HG02623 (cell line): ENCODE measurements around the gene DCAF8L2.
"Not testable (repeated sequence)": the region's sequence is repeated elsewhere in the genome, so short reads cannot be mapped to it uniquely, and the experiment has no call there.

Source experiments
- ATAC-seq: cut with Tn5 transposase; IDR thresholded peaks from one replicate; pipeline ENCODE4 v1.9.1; 2021; ENCODE audit warnings: moderate library complexity; ENCODE audit not compliant: unreplicated experiment

The DCAF8L2 gene

GRCh38 chrX:27590044-27590443 is at the start of gene DCAF8L2:
Gene DCAF8L2, plus strand, starts transcription at chrX:27590344. Its CDS starts 156,552 bp downstream, at chrX:27746896.
- ATAC-seq, result no peak

- not testable (repeated sequence) for ATAC-seq
These were observed 49.0 kb upstream of the DCAF8L2 start for GRCh38 chrX:27541161-27541560.

- ATAC-seq, result no peak
These were observed 41.5 kb upstream of the DCAF8L2 start for GRCh38 chrX:27548624-27549023.

GRCh38 chrX:27549688-27550087 is 40.5 kb upstream of the DCAF8L2 start:
- ATAC-seq, result no peak

GRCh38 chrX:27555514-27555913 is 34.6 kb upstream of the DCAF8L2 start:
- ATAC-seq, result no peak

GRCh38 chrX:27565992-27566391 is 24.2 kb upstream of the DCAF8L2 start:
- no peak for ATAC-seq

- ATAC-seq, result no peak
These were observed 19.0 kb upstream of the DCAF8L2 start for GRCh38 chrX:27571164-27571563.

- ATAC-seq, result no peak
These were observed 14.6 kb upstream of the DCAF8L2 start for GRCh38 chrX:27575565-27575964.

- ATAC-seq, result no peak
These were observed 6.2 kb upstream of the DCAF8L2 start for GRCh38 chrX:27583976-27584375.

- no peak for ATAC-seq
These were observed 1.8 kb downstream of the DCAF8L2 start for GRCh38 chrX:27591938-27592337.

- ATAC-seq, result no peak
These were observed 7.4 kb downstream of the DCAF8L2 start for GRCh38 chrX:27597508-27597907.

- no peak for ATAC-seq
These were observed 8.2 kb downstream of the DCAF8L2 start for GRCh38 chrX:27598312-27598711.

- no peak for ATAC-seq
These were observed 9.8 kb downstream of the DCAF8L2 start for GRCh38 chrX:27599928-27600327.

GRCh38 chrX:27600686-27601085 is 10.5 kb downstream of the DCAF8L2 start:
- no peak for ATAC-seq

GRCh38 chrX:27608671-27609070 is 18.5 kb downstream of the DCAF8L2 start:
- ATAC-seq, result no peak

GRCh38 chrX:27619459-27619858 is 29.3 kb downstream of the DCAF8L2 start:
- ATAC-seq, result no peak

GRCh38 chrX:27619975-27620374 is 29.8 kb downstream of the DCAF8L2 start:
- no peak for ATAC-seq

- ATAC-seq, result no peak
These were observed 32.7 kb downstream of the DCAF8L2 start for GRCh38 chrX:27622883-27623282.

- no peak for ATAC-seq
These were observed 35.9 kb downstream of the DCAF8L2 start for GRCh38 chrX:27626066-27626465.

GRCh38 chrX:27633328-27633727 is 43.2 kb downstream of the DCAF8L2 start:
- ATAC-seq, result no peak

GRCh38 chrX:27656581-27656980 is 66.4 kb downstream of the DCAF8L2 start:
- ATAC-seq, result no peak

GRCh38 chrX:27660878-27661277 is 70.7 kb downstream of the DCAF8L2 start:
- ATAC-seq, result no peak

- ATAC-seq, result no peak
These were observed 81.1 kb downstream of the DCAF8L2 start for GRCh38 chrX:27671234-27671633.

GRCh38 chrX:27674491-27674890 is 84.3 kb downstream of the DCAF8L2 start:
- no peak for ATAC-seq
